GM19238 (cell line): ENCODE results near the gene MORC4.
A peak's percentile ranks its signal among the peaks of the same experiment; 100 is the strongest.
"Not testable (repeated sequence)": the region's sequence is repeated elsewhere in the genome, so short reads cannot be mapped to it uniquely, and the experiment has no call there.

ENCODE experiments used
- DNase-seq: peaks from one replicate; pipeline ENCODE4 v3.0.0; 2011; ENCODE audit warnings: low spot score; ENCODE audit not compliant: insufficient read length

The MORC4 gene

DNA sequence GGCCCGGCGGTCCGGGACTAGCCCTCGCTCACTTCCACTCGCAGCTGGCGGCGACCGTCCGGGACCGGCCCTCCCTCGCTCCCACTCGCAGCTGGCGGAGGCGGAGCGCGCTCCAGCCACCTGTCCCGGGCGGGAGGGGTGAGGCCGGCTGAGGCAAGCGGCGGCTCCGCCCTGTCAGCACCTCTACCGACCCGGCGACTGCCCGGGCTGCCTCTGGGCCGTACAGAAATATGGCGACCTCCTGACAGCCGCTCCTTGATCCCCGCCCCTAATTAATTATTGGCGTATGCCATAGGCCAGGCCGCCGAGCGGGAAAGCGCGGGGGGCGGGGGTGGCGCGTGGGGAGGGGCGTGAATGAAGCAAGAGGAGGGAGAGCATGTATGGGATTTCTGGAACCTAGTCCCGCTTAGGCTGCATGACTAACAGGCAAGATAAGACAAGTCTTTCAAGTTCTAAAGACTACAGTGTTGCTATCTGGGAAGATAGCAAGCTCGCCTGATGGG, at the start of gene MORC4:
MORC4 (minus strand) TSS at position 200 of the 503 bp plus-strand sequence. CDS start 243 bp downstream, outside the sequence.
- peak; percentile 12 for DNase-seq

DNA sequence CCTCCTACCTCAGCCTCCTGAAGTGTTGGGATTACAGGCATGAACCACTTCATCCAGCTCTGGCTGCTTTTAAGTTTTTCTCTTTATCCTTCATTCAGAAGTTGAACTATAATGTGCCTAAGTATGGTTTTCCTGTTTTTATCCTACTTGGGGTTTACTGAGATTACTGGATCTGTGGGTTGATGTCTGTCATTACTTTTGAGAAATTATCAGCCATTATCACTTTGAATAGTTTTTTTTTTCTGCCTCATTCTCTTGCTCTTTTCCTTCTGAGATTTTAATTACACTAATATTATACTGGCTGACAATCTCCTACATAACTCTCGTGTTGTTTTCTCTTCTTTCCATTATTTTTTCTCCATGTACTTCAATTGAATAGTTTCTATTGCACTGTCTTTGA, 47.6 kb upstream of the MORC4 start:
- DNase-seq, result no peak

GRCh38 chrX:107029752-107030151, 29.7 kb upstream of the MORC4 start:
- DNase-seq, result no peak

GRCh38 chrX:107025545-107025944, 25.5 kb upstream of the MORC4 start:
- no peak for DNase-seq

GRCh38 chrX:107014936-107015335, 14.9 kb upstream of the MORC4 start:
- DNase-seq, result no peak

- DNase-seq, result no peak
These were observed 8.0 kb upstream of the MORC4 start for GRCh38 chrX:107008034-107008433.

- DNase-seq, result no peak
These were observed 723 bp downstream of the MORC4 start for GRCh38 chrX:106999002-106999975.

GRCh38 chrX:106997611-106998010, 2.4 kb downstream of the MORC4 start:
- no peak for DNase-seq

DNA sequence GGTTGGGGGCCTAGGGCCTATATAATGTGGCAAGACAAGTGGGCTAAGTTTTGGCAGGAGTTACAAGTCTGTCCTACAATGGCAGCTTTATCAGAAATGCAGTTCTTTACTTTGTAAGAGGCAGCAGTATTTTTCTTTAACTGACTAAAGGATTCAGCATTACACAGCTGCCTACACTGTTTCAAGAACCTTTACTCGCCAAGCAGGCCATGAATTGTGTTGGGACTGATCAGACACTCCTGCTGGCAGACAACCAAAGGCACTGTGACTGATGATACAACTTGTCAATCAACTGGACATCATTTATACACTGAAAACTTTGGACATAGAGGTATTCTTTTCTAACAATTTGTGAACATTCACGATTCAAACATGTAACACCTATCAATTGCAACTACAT, 4.3 kb downstream of the MORC4 start:
- no peak for DNase-seq

- no peak for DNase-seq
These were observed 12.5 kb downstream of the MORC4 start for GRCh38 chrX:106987488-106987887.

- DNase-seq, result no peak
These were observed 18.9 kb downstream of the MORC4 start for GRCh38 chrX:106980952-106981626.

DNA sequence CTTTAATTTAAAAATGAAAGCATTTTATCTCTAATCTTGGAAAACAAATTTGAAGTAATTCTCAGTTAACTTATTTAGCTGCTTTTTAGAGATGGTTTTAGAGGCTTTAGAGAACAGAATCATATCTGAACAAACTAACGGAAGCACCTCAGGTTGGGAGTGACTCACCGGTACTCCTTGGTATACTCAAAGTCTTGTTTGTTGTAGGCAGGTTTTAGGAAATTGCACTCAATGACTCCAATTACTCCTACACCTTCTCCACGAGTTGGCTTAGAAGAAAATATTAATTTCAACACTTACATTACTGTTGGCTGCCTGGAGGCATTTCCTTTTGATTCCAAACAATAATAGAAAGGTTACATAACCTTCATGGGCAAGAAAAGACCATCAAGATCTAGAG, 23.6 kb downstream of the MORC4 start:
- no peak for DNase-seq

- DNase-seq, result no peak
These were observed 26.4 kb downstream of the MORC4 start for GRCh38 chrX:106973433-106974149.

DNA sequence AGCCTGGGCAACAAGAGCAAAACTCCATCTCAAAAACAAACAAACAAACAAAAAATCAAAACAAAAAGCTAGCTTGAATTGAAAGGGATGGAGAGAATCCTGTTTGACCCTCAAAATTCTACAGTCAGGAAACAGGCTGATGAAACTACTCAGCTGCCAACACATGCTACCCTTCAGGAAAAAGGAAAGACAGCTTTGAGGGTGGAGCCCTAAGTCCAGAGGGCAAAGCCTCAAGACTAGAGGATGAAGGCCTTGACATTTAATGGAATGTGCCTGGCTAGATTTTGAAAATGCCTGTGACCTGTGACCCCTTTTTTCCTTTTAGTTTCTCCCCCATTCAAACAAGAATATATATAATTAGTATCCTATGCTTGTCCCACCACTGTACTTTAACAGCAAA, 27.1 kb downstream of the MORC4 start:
- DNase-seq, result no peak

GRCh38 chrX:106966547-106966946, 33.5 kb downstream of the MORC4 start:
- not testable (repeated sequence) for DNase-seq

GRCh38 chrX:106964290-106964689, 35.7 kb downstream of the MORC4 start:
- no peak for DNase-seq

GRCh38 chrX:106963111-106963510, 36.9 kb downstream of the MORC4 start:
- no peak for DNase-seq

DNA sequence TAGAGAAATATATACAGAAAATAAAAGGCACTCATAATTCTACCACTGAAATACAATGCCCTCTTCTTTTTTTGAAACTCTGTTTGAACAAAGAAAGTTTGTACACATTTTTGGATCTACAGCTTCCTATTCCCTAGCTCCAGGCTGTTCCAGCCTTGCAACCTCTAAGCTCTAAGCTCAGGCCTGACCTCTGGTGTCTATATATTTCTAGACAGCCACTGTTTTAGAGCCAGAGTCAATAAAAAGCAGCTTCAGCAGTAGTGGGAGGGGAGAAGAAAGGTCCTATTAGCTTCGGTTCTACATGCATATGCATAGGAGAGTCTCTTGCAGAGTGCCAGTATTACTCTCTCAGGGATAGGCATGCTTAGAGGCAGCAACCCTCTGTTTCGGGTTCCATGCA, 40.1 kb downstream of the MORC4 start:
- DNase-seq, result no peak

DNA sequence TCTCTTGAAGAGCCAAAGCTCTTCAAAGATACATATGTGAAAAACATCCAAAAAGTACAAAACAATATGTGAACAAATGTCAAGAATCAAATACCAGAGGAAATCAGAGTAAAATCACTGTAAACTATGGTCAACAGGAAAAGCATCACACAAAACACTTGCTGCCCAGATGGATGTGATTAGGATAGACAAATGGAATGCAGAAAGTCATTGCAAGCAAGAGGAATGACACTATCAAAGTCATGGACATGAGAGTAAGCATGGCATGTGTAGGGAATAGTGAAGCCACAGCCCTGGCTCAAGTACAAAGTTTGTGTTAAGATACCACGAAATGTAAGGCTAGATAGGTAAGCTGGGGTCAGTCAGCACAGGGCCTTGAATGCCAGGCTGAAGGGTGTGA, 42.2 kb downstream of the MORC4 start:
- DNase-seq, result no peak

- no peak for DNase-seq
These were observed 44.8 kb downstream of the MORC4 start for GRCh38 chrX:106955004-106955772.

- no peak for DNase-seq
These were observed 46.0 kb downstream of the MORC4 start for GRCh38 chrX:106954041-106954440.
